Gastroesophageal sphincter (tissue), 4 donors: ENCODE data around the gene THSD7A. TPM values are rescaled to one million over a fixed set of nuclear protein-coding genes. Genes with fewer than 3 reads are reported as not detected.

ENCODE experiments used
- ATAC-seq: fragments of 150-250 bp; one replicate; pipeline ENCODE4 v1.9.1; 2016; ENCODE audit warnings: mild to moderate bottlenecking, moderate library complexity
- H3K27ac ChIP-seq, 4 donors: fragments of 200-600 bp; sonication (generic) in 3 of 4; 1 replicate in 3 of 4; 2 replicates in 1 of 4; pipeline ENCODE4 v1.5.1; 2016 to 2019
- H3K27me3 ChIP-seq: fragments of 200-600 bp; sonication (generic); one replicate; pipeline ENCODE4 v1.5.1; 2019
- H3K36me3 ChIP-seq, 2 donors: fragments of 200-600 bp; sonication (generic); one replicate each; pipeline ENCODE4 v1.5.1; 2019; ENCODE audit warnings: control low read depth in 1 of 2
- H3K4me1 ChIP-seq, 3 donors: fragments of 200-600 bp; sonication (generic); 1 replicate in 2 of 3; 2 replicates in 1 of 3; pipeline ENCODE4 v1.5.1; 2016 to 2019; ENCODE audit warnings: control low read depth in 2 of 3
- H3K4me3 ChIP-seq, 2 donors: fragments of 200-600 bp; sonication (generic); one replicate each; pipeline ENCODE4 v1.5.1; 2019; ENCODE audit warnings: mild to moderate bottlenecking in 1 of 2, moderate library complexity in 1 of 2
- H3K9me3 ChIP-seq, 3 donors: fragments of 200-600 bp; sonication (generic); one replicate each; pipeline ENCODE4 v1.5.1; 2017 to 2019; ENCODE audit warnings: control low read depth in 2 of 3
- EP300 ChIP-seq: sonication (generic); formaldehyde crosslinking; IDR thresholded peaks from one replicate; pipeline ENCODE4 v1.6.1; 2017; ENCODE audit warnings: antibody characterized with exemption, mild to moderate bottlenecking
- POLR2A ChIP-seq, 2 donors: fragments of 450-650 bp; IDR thresholded peaks; one replicate each; pipeline ENCODE4 v1.6.1; 2017; ENCODE audit warnings: antibody characterized with exemption in 2 of 2, mild to moderate bottlenecking in 2 of 2, moderate library complexity in 1 of 2
- POLR2AphosphoS5 ChIP-seq: sonication (generic); formaldehyde crosslinking; IDR thresholded peaks from one replicate; pipeline ENCODE4 v1.6.1; 2017; ENCODE audit warnings: antibody characterized with exemption
- WGBS, 2 donors: methylation state at CpG; one replicate each; pipeline ENCODE4 v1.1.5; 2018; ENCODE audit warnings: low coverage in 1 of 2; 5-methylcytosine and 5-hydroxymethylcytosine counted together
- total RNA-seq, 4 donors: library from RNA; depleted of rRNA; stranded (reverse); fragments of >200 nt; gene quantifications; one replicate each; pipeline ENCODE4 v1.1.0, GENCODE V29; 2016
- TF ChIP-seq, protein P1 (sequence below), 4 experiments: fragments of 200-600 bp in 2 of 4; fragments of 450-650 bp in 2 of 4; sonication (generic) in 1 of 4; IDR thresholded peaks; one replicate each; pipeline ENCODE4 v1.5.1; 2017 to 2019; ENCODE audit warnings: antibody characterized with exemption in 4 of 4, mild to moderate bottlenecking in 2 of 4, moderate library complexity in 2 of 4

THSD7A gene
- total RNA-seq, 4 donors from 2014 or later: 2.9 to 6.2 (median 3.9) TPM

DNA sequence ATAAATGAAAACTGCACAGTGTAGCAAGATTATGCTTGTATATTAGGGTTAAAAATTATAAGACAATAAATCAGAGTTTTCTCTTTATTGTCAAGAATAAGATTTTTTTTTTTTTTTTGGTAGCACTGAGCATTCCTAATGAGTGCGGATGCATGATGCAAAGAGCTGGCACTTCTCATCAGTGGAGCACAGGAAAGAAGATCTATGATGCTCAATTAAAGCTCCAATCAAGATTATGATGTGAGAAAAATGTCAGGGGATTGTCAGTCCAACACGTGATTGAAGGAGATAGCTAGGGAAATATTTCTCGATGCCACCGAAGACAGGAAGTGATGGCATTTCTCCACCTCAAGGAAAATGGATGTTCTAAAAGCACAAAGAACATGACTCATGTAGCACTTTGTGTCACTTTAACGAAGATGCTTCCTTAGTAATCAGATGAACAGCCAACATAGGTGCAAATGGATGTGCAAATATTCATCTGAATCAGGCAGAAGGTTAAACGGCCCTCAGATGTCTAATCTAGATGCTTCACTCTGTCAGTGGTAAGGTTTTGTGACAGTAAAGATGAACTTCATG is 240.9 kb downstream of the THSD7A start:
- H3K4me1 ChIP-seq: peaks cover 0 to 9% (median 0%) of the 10 kb centered on the region in 3 donors
- H3K4me3 ChIP-seq: no peak overlapping the region
- H3K27me3 ChIP-seq: no peaks in the 10 kb centered on the region
- 81 to 83% methylated on average over 6 of the region's 6 CpGs for WGBS, 2 donors
- no peaks in the 10 kb centered on the region for H3K9me3 ChIP-seq
- ATAC-seq: no peak
- H3K36me3 ChIP-seq: no peaks in the 10 kb centered on the region
- TF ChIP-seq, protein P1, sequence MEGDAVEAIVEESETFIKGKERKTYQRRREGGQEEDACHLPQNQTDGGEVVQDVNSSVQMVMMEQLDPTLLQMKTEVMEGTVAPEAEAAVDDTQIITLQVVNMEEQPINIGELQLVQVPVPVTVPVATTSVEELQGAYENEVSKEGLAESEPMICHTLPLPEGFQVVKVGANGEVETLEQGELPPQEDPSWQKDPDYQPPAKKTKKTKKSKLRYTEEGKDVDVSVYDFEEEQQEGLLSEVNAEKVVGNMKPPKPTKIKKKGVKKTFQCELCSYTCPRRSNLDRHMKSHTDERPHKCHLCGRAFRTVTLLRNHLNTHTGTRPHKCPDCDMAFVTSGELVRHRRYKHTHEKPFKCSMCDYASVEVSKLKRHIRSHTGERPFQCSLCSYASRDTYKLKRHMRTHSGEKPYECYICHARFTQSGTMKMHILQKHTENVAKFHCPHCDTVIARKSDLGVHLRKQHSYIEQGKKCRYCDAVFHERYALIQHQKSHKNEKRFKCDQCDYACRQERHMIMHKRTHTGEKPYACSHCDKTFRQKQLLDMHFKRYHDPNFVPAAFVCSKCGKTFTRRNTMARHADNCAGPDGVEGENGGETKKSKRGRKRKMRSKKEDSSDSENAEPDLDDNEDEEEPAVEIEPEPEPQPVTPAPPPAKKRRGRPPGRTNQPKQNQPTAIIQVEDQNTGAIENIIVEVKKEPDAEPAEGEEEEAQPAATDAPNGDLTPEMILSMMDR (IDR thresholded peaks at IDR 0.05): no peak
- TF ChIP-seq POLR2AphosphoS5: no peak
- no peak for TF ChIP-seq EP300
- TF ChIP-seq POLR2A (IDR thresholded peaks at IDR 0.05): no peak
- no peak overlapping the region for H3K27ac ChIP-seq

DNA sequence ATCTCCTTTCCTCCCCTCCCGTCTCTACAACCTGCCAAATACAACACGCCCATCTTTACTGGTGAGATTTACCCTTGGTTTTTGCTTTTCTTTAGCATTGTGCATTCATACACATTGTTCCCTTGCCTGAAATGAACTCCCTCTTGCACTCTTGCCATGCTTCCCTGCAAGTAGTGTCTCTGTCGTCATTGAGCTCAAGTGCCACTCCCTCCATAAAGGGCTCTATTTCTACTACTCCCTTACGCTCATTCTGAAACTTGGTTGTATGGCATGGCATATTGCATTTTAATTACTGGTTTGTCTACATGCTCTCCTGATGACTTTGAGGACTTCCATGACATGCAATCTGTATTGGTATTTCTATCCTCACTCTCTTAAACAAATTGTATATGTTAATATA is 242.7 kb downstream of the THSD7A start:
- Histone ChIP-seq H3K27ac (no peak overlapping the region), H3K27me3 (no peaks in the 10 kb centered on the region), H3K36me3 (no peaks in the 10 kb centered on the region), H3K4me3 (no peak overlapping the region), H3K9me3 (no peaks in the 10 kb centered on the region), H3K4me1 (peaks cover 0 to 18% (median 0%) of the 10 kb centered on the region in 3 donors)
- WGBS, 2 donors: 94 to 100% methylated on average over 1 to 4 of the region's 4 CpGs
- no peak for TF ChIP-seq EP300
- TF ChIP-seq, protein P1 (IDR thresholded peaks at IDR 0.05): no peak
- ATAC-seq: no peak

- Histone ChIP-seq H3K9me3 (no peaks in the 10 kb centered on the region), H3K27me3 (no peaks in the 10 kb centered on the region), H3K4me3 (no peak overlapping the region), H3K27ac (no peak overlapping the region), H3K4me1 (peaks cover 0 to 20% (median 0%) of the 10 kb centered on the region in 3 donors), H3K36me3 (no peaks in the 10 kb centered on the region)
- 57 to 92% methylated on average over 1 of the region's 1 CpG for WGBS, 2 donors
- TF ChIP-seq POLR2AphosphoS5: no peak
- TF ChIP-seq EP300: no peak
- ATAC-seq: no peak
Measured at GRCh38 chr7:11587814-11588213, 244.2 kb downstream of the THSD7A start.

- no peak for TF ChIP-seq POLR2AphosphoS5
- no peak for TF ChIP-seq EP300
- TF ChIP-seq, protein P1 (IDR thresholded peaks at IDR 0.05): no peak
- TF ChIP-seq POLR2A (IDR thresholded peaks at IDR 0.05): no peak
- H3K27me3 ChIP-seq: no peaks in the 10 kb centered on the region
- 86 to 100% methylated on average over 1 of the region's 2 CpGs for WGBS, 2 donors
- H3K4me3 ChIP-seq: no peak overlapping the region
- no peak overlapping the region for H3K27ac ChIP-seq
- ATAC-seq: no peak
- no peaks in the 10 kb centered on the region for H3K9me3 ChIP-seq
- no peaks in the 10 kb centered on the region for H3K36me3 ChIP-seq
- H3K4me1 ChIP-seq: peaks cover 0 to 18% (median 0%) of the 10 kb centered on the region in 3 donors
Measured at GRCh38 chr7:11587048-11587447, 244.9 kb downstream of the THSD7A start.

DNA sequence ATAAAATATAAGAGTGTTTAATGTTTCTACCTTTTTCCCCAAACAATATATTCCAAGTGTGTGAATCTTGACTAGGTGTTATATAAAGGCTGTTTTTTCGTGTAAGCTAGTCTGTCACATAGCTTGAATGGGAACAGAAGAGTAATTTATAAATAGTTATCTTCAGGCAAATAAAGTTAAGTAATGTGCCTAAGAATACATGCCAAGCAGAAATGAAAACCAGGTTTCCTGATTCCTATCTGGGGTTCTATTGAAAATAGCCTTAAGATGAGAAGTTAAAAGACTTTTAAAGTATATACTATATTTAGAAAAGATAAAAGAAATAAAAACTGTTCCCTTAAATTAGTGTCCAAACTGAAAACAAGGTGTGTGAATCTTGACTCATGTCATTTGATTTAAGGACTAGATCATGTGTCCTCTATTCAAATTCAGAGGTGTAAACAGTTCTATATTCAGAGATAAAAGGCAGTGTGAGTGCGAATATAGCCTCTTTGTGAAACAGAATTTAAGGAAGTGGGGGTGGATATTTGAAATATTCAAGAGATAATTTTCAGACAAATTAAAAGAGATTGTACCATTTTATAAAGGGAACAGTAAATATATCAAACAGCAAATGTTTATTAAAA is 247.5 kb downstream of the THSD7A start:
- 13 to 31% methylated on average over 2 of the region's 2 CpGs for WGBS, 2 donors
- Histone ChIP-seq H3K9me3 (no peaks in the 10 kb centered on the region), H3K27me3 (no peaks in the 10 kb centered on the region), H3K4me1 (peaks cover 0 to 18% (median 0%) of the 10 kb centered on the region in 3 donors), H3K36me3 (no peaks in the 10 kb centered on the region), H3K27ac (no peak overlapping the region), H3K4me3 (no peak overlapping the region)
- TF ChIP-seq EP300: no peak
- TF ChIP-seq, protein P1 (IDR thresholded peaks at IDR 0.05): no peak
- no peak for TF ChIP-seq POLR2AphosphoS5
- TF ChIP-seq POLR2A (IDR thresholded peaks at IDR 0.05): no peak
- ATAC-seq: no peak
